NAMALWA (cell line): Measurements from ENCODE around the gene PDZRN3.

Experiments
- DNase-seq: peaks from one replicate; pipeline ENCODE4 v3.0.0-alpha.2; 2015; ENCODE audit warnings: low spot score

PDZRN3 gene

DNA sequence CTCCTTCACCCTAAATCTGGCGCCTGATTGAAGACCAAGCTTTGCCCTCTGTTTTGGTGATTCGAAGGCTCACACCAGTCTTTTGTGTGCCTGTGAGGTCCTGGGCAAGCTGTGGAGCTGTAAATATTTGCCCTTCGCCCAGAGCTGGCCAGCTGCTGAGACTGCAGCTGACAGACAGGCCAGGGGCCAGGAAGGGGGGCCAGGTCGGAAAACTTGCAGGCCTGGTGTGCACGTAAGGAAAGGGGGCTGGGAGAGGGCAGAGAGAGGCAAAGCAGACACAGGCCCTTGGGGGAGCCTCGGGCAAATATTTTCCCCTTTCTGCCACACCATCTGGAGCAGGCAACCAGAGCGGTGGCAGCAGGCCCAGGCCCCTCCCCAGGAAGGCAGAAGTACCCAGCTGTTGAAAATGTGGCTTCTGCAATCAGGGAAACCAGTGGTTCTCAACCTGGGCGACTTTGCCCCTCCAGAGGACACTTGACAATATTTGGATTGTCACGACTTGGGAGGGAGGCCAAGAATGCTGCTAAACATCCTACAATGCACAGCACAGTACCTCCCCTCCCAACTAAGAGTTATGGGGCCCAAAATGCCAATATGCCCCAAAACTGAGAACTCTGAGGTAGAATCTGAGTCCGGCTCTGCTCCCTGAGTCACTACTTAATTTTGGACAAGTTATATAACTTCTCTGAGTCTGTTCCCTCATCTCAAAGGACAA lies 2.5 kb downstream of the PDZRN3 start:
- DNase-seq, result no peak

- DNase-seq, result no peak
Measured at GRCh38 chr3:73621388-73621787, 3.4 kb downstream of the PDZRN3 start.

DNA sequence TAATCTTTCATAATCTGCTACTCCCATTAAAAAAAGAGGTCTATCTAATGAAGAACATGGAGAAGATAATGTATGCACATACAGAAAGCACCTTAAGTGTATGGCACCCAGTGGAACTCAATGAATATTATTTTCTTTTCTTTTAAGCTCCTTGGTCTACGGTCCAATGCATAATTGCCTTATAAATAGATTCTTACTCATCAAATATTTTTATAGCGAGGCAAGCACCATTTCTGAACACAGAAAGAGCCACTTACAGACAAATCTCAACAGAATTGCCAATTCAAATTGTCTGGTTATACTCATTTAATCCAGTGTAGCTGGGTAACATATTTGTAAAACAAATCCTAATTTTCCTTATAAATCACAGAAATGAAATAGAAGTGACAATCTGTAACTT lies 6.3 kb downstream of the PDZRN3 start:
- DNase-seq, result no peak

- no peak for DNase-seq
Measured at GRCh38 chr3:73616056-73616455, 8.7 kb downstream of the PDZRN3 start.

DNA sequence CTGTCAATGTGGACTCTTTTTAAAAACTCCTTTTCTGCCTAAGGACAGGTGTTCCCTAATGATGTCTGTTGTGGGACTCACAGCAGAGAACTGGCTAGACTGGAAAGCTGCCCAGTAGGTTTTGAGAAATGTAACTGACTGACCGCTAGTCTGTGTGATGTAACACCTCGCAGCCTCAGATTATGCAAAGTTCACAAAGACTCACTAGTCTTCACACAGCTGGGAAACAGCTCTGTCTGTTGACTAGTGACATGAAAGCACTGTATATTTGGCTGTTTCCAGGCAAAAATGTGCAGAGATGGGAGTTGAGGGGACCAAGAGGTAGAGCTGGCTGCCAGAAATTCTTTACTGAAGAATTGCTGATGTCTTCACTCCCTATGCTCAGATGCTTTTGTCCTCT lies 10.3 kb downstream of the PDZRN3 start:
- no peak for DNase-seq

GRCh38 chr3:73611176-73611575 lies 13.6 kb downstream of the PDZRN3 start:
- no peak for DNase-seq

GRCh38 chr3:73610493-73610892 lies 14.2 kb downstream of the PDZRN3 start:
- no peak for DNase-seq

DNA sequence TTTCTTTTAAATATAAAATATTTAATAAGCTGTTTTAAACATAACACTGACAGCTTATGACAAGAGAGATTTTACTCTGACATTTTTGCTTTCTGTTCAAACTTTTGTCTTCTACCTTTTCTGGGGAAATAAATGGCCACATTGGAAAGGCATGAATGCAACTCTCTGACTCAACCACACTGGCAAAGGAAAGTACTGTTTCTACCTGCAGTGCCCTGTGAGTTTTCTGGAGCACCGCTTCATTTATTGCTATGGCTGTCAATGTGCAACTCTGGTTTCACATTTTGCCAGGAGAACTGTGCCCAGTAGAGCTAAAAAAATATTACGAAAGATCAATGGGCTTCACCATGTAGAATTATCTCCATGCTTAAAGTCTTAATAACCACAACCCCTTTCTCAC lies 15.1 kb downstream of the PDZRN3 start:
- DNase-seq, result no peak

GRCh38 chr3:73609315-73609641 lies 15.5 kb downstream of the PDZRN3 start:
- no peak for DNase-seq

DNA sequence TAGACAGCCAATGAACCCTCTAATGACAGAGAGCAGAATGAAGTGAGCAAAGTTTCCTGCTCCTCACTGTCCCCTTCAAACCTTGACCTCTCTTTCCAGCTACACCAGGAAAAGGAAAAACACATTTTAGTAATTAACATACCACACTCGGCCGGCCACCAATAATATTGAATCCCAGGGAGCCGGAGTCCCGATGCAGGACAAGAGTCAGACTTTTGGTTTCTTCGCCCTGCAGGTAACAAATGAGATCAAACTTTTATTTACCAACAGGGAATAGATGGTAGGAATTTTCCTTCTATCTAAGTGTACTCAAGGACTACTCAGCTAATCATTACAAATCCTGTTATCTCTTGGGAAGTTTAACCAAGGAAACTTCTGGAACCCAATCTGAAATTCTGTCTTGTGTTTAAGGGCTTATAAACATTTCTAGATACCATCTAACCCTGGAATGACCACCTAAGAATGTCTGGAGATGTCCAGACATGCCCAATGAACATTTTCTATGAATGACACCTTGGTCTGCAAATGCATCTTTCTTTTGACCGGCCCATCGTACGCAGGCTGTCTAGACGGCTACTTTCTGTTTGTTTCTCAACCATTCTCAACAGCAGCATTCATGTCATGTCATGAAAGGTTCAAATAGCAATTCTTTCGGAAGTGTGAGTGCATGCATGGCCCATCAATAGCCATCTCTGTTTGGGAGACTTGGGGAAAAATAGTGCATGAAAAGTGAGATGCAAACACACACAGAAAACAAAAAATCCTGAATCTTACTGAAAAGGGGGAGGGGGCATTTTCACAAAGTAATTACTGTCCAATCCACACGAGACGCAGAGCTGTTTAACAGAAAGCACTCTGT lies 16.1 kb downstream of the PDZRN3 start:
- DNase-seq, result no peak

- DNase-seq, result no peak
Measured at GRCh38 chr3:73605861-73606260, 18.9 kb downstream of the PDZRN3 start.

- no peak for DNase-seq
Measured at GRCh38 chr3:73605412-73605811, 19.3 kb downstream of the PDZRN3 start.

DNA sequence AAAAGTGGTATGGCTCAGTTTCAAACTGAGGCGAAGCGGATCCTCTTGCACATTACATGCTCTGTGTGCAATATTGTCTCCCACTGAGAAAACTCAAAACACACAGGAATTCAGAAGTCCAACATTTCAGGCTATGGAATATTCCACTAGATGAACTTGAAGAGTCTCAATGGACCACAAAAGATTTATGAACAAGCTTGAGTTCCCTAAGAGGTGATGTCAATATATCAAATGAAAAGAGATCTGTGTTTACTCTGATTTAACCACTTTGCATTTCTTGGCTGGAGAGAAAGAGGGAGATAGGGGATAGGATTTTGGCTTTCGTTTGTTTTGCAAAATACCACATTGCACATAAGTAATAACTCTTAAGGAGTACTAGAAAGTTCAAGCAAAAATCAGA lies 20.3 kb downstream of the PDZRN3 start:
- no peak for DNase-seq

DNA sequence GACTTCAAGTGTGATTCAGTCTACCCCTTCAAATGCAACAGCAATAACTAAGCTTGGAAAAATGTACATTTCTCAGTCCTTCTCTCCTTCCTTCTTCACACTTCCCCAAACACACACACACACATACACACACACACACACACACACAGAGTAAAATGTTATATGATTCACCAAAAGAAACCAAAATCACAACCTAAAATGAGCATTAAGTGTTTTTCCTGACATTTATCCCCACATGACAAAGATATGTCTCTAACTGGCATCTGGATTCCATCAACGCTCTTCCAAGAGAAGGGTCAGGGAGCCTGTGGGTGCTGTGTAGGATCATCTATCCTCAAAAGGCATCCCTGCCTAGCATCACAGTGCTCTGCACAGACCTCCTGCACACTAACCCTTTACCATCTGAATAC lies 21.0 kb downstream of the PDZRN3 start:
- DNase-seq, result no peak

- no peak for DNase-seq
Measured at GRCh38 chr3:73602170-73602569, 22.6 kb downstream of the PDZRN3 start.

GRCh38 chr3:73601481-73601880 lies 23.3 kb downstream of the PDZRN3 start:
- DNase-seq, result no peak

DNA sequence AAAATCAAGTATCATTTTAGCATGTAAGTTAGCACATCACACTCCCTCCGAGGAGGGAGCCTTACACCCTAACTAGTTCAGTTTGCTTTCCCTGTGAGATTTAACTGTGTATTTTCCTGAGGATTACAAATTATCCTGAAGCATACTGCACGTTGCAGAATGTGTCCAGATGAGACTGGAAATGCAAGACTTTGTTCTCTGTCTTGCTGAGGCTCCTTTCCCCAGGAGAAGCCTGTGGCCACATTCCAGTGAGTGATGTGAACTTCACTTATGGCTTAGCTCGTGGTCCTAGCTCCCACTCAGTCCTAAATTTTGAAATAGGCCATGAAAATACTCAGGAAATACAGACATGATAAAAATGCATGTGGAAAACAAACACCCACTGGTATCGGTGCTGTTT lies 23.7 kb downstream of the PDZRN3 start:
- DNase-seq, result no peak

DNA sequence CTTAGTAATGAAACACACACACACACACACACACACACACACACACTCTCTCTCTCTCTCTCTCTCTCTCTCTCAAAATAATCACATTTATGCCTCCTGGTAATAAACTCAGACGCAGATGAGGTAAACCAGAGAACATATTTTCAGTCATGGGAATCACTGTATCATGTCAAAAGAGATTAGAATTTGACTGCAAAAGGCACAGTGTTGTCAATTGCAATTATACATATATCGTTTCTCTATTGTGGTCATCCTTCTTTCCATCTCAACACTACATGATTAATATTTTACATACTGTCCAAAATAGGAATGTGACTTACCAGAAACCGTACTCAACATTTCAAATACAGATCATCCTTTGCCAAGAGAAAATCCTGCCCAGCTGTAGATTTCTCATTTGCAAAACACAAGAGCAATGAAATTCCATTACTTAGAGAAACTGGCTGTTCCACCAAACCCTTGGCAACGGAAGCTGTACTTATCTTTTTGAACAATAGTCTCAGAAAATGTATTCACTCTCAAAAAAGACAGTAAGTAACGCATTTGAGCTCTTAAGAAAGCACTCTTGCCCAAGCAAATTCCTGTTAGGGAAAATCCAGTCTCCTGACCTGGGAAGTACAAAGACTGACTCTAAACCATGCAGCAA lies 24.3 kb downstream of the PDZRN3 start:
- no peak for DNase-seq

- no peak for DNase-seq
Measured at GRCh38 chr3:73599605-73600004, 25.1 kb downstream of the PDZRN3 start.

DNA sequence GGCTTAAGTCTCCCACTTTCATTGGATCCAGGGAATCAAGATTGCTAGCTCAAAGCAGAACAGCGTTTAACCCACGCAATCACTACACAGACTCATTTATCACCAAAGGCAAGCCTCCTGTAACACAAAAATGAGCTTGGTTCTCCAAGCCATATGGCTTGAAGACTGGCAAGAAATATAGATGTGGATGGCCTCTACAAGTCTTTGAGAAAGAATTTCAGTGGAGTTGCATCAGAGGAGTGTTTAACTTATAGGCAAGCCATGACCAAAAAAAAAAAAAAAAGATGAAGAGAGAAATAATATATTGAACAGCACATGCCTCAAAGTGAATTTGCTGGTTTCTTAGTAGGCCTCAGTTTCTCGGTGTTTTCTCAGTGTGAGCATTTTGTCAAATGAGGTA lies 27.3 kb downstream of the PDZRN3 start:
- DNase-seq, result no peak

GRCh38 chr3:73592154-73593144 lies 32.3 kb downstream of the PDZRN3 start:
- DNase-seq, result no peak

DNA sequence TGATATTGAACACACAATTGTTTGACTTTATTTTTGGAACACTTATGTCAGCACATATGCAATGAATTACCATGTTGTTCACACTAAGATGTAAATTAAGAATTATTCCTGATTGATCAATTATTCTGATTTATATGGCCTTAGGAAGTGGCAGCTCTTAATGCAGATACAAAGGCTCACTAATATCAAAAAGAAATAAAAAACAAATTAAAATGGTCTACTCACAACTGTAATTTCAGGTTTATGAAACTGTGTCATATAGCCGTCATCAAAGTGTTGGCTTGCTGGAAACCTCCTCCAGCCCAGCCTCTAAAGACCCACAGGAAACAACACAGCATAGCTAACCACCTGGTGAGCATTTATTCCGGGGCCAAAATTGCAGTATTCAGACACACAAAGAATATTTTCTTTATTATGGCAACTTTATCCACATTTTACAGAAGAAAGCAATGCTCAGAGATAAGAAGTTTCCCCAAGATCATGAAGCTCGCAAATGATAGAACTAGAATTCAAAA lies 33.4 kb downstream of the PDZRN3 start:
- no peak for DNase-seq
